H4 (cell line): ENCODE results near the gene DNAJB4. TPM values are rescaled to one million over a fixed set of nuclear protein-coding genes. Genes with fewer than 3 reads are reported as not detected.

Experiments
- DNase-seq: peaks from one replicate; pipeline ENCODE4 v3.0.0-alpha.2; 2015; ENCODE audit warnings: low spot score
- total RNA-seq: library from RNA; depleted of rRNA; stranded (reverse); fragments of >200 nt; shearing (Covaris generic); gene quantifications from 2 replicates; pipeline ENCODE4 v1.2.3, GENCODE V29; 2014

Gene DNAJB4
- total RNA-seq, 1 experiment from 2014 or later = 23.8 TPM

- no peak for DNase-seq
Measured at GRCh38 chr1:78036450-78036849, 31.7 kb downstream of the DNAJB4 start.

- no peak for DNase-seq
Measured at GRCh38 chr1:78038071-78038470, 33.3 kb downstream of the DNAJB4 start.

- no peak for DNase-seq
Measured at GRCh38 chr1:78038491-78038939, 33.8 kb downstream of the DNAJB4 start.

DNA sequence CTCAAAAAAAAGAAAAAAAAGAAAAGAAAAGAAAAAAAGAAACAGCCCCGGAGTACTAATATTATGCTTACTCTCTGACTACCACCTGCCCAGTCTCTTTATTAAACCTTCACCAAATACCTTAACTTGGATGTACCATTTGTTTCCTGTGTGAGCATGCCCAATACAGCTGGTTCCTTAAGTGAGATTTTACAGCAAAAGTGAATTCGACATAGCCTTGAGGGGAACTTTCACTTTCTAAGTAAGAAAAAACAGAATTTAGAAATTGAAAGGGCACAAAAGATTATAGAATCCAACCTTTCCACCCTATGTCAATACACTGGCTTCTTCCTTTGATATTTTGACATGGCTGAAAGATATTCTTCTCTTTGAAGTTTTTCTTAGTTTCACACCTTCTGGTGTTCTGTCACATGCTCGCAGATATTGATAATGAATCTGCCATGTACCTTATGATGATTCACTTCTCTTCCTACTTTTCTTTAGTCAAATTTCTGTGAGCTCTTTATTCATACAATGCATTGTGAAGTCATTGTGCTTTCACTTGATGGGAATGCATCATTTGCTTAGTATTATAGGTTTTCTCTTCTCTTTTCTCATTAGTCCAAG is 35.8 kb downstream of the DNAJB4 start:
- DNase-seq = no peak

DNA sequence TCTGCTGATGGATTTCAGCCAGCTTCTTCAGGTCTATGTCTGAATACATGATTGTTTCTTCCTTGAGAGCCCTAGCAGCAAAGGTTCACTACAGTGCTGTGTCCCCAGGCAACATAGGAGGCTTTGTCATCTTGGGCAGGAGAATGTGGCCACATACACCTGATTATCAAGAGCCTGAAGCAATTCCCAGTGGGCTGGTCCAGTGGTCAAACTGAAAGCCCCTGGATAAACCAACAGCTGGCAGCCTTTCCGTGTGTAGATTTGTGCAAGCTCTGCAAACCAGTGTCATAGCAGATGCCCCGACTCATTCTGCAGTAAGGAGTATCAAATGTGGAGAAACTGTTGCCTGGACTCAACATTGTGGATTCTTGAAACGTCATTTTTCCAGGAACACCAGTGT is 38.7 kb downstream of the DNAJB4 start:
- DNase-seq = no peak

GRCh38 chr1:78044796-78045562 is 40.2 kb downstream of the DNAJB4 start:
- DNase-seq = no peak

DNA sequence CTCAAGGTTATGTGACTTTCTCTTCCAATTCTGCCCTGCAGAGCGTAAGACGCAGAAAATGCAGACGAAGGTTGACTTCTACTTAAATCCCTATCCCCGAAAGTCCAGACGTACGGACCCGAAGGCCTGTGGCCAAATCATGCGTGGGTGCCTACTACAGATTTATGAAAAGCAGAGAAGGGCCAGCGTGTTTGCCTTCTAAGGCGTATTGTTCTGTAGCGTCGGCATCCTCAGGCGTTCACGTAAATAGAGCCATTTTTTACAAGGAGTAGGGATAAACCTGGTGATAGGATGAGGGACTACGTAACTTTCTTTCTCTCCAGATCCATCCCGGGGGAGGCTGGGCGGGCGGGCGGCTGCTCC is 40.8 kb downstream of the DNAJB4 start:
- no peak for DNase-seq

GRCh38 chr1:78045926-78046778 is 41.4 kb downstream of the DNAJB4 start, which contains the start of gene GIPC2:
GIPC2 (plus strand) TSS chr1:78045966; CDS start chr1:78046095, 129 bp downstream.
- DNase-seq = no peak

DNA sequence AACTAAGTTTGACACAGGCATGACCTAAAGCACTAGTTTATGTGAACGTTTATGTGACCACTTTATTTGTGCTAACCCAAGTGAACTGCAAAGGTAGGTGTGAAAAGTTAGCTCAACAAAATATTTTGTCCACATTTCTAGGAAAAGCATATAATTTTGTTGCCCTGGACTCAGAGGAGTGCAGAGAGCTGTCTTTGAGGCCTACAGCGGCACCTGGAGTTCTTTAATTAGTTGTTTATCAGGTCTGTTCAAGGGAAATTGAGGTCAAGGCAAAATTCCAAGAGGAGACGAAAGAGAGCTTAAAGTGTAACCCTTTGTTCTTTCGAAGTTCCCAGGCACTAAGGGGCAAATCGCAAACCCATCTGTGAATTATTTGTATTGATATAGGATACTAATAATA is 42.4 kb downstream of the DNAJB4 start:
- no peak for DNase-seq

- DNase-seq = no peak
Measured at GRCh38 chr1:78047631-78048030, 42.9 kb downstream of the DNAJB4 start.

- no peak for DNase-seq
Measured at GRCh38 chr1:78048446-78048845, 43.7 kb downstream of the DNAJB4 start.

GRCh38 chr1:78049396-78049795 is 44.7 kb downstream of the DNAJB4 start:
- no peak for DNase-seq

DNA sequence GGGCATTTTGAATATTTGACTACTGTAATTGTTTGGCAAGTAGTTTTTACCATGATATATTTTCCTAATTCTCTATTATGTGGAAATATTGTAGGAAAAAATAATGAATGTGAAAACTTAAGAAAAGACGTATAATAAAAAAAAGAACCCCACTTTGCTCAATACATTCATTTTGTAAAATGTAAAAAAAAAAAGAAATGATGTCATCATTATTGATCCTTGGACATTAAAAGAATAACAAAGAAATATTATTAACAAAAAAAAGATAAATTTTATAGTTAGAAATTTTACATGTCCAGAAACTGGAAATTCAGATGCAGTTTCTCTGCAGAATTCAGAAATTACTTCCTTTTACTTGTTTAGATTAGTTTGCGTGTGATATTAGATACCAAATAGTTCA is 46.3 kb downstream of the DNAJB4 start:
- no peak for DNase-seq

DNA sequence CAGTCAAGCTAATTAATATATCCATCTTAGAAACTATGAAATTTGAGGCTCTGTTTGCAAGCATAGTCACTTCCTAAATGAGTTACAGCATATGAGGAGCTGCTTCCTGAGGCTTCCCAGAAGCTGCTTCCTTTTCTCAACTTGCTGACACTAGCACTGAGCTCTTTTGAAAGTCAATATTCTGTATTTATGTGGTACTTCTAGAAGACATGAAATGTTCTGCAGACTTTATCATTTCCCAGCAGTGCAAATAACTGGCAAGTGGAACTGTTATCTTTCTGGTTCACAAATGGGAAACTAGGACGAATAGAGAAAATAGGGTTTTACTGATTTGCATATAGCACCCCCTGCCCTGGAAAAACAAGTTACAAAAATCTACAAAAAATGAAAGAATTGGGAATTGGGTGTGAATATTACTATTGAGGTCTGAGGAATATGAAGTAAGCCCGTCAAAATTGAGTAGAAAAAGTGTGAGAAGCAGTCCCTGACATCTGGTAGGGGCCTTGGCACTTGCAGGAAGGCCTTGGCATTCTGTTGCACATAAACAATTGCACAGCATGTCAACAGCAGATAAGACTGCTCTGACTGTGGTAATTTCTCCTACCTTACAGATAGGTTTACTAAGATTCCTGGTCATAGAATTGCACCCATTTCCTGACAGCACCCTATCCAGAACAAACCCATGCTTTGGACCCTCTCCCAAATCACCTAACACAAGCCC is 48.1 kb downstream of the DNAJB4 start:
- no peak for DNase-seq

GRCh38 chr1:78053498-78053897 is 48.8 kb downstream of the DNAJB4 start:
- DNase-seq = no peak

DNA sequence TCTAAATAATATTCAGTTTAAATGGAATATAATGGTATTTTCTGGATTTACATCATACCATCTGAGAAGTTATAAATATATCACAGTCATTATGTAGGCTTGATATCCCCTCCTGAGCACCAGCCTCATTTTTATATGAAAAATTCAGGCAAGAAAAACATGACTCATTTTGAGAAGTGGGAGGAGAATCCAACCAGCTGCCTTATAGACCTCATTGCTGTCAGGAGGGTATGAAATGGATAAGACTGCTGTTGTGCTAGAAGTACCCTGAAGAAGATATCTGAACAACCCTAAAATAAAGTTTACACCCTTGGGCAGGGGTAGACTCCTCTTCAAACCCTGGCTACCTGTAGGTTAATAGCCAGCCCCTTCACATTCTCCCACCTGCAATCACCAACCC is 49.8 kb downstream of the DNAJB4 start:
- DNase-seq = no peak

DNA sequence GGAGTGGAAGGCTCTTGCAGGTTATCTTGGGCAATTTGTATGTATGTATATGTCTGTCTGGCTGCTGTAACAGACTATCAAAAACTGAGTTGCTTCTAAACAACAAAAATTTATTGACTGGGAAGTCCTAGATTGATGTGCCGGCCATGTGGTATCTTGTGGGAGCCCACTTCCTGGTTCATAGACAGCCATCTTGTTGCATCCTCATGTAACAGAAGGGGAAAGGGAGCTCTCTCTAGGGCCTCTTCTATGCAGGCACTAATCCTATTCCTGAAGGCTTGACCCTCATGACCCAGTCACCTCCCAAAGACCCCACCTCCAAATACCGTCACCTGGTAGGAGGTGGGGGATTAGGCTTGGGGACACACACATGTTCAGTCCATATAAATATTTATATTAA is 50.2 kb downstream of the DNAJB4 start:
- no peak for DNase-seq

DNA sequence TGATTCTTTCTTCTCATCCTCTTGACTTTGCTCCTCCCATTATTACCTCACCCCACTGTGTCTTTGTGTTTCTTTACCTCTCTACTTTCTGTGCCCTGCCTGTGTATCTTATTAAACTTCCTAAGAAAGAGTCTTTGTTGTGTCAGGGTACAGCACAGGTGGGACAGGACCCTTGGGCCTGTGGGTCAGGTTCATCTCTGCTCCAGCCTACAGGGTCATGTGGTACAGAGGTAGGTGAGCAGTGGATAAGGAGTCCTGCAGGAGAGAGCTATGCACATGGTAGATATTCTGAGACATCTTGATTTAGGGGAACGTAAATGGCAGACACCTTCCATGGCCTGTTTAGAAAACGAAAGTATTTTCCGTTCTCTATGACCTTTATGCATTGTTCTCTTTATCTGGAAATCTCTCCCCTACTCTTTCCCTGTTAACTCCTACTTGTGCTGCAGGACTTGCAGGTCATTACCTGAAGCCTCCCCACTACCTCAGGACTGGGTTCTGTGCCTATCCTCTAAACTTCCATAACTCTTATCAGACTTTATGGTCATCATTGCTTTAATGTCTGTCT is 50.9 kb downstream of the DNAJB4 start:
- no peak for DNase-seq

- DNase-seq = no peak
Measured at GRCh38 chr1:78058670-78059069, 53.9 kb downstream of the DNAJB4 start.

- DNase-seq = no peak
Measured at GRCh38 chr1:78060857-78061563, 56.3 kb downstream of the DNAJB4 start.
